MCF 10A (cell line): ENCODE results near the gene SRGAP3. TPM values are rescaled to one million over a fixed set of nuclear protein-coding genes. Genes with fewer than 3 reads are reported as not detected.

ENCODE experiments used
- BruUV-seq: library from RNA; stranded (reverse); fragments of 400-500 nt; replicated peaks from 2 replicates; lab custom pipeline; 2021; lab: Mats Ljungman, UMichigan
- CTCF ChIA-PET: fragments of 300-600 bp; sonication (Branson Sonifier 250); formaldehyde crosslinking; extraction: SDS; loops from one replicate; lab custom pipeline; 2021; ENCODE audit warnings: antibody characterized with exemption, inconsistent platforms; lab: Yijun Ruan, JAX
- POLR2A ChIA-PET: fragments of 300-600, 350-650 bp; sonication (Branson Sonifier 250); formaldehyde crosslinking; extraction: SDS; loops from one replicate; lab custom pipeline; 2020; ENCODE audit warnings: antibody characterized with exemption, inconsistent platforms; lab: Yijun Ruan, JAX
- DNase-seq: peaks from one replicate; pipeline ENCODE4 v3.0.0-alpha.2; 2018; ENCODE audit not compliant: unreplicated experiment
- H3K27ac Mint-ChIP-seq: one replicate; pipeline ENCODE4 v1.8.0; 2022; ENCODE audit warnings: mild to moderate bottlenecking, low read depth, mixed read lengths; ENCODE audit not compliant: unreplicated experiment
- H3K27me3 Mint-ChIP-seq: one replicate; pipeline ENCODE4 v1.8.0; 2022; ENCODE audit warnings: mixed read lengths; ENCODE audit not compliant: insufficient read depth, unreplicated experiment
- H3K36me3 Mint-ChIP-seq: one replicate; pipeline ENCODE4 v1.8.0; 2022; ENCODE audit warnings: mild to moderate bottlenecking, moderate library complexity, mixed read lengths; ENCODE audit not compliant: insufficient read depth, unreplicated experiment
- H3K4me1 Mint-ChIP-seq: one replicate; pipeline ENCODE4 v1.8.0; 2022; ENCODE audit warnings: mixed read lengths; ENCODE audit not compliant: insufficient read depth, unreplicated experiment
- H3K4me3 Mint-ChIP-seq: one replicate; pipeline ENCODE4 v1.8.0; 2022; ENCODE audit warnings: mild to moderate bottlenecking, moderate library complexity, mixed read lengths; ENCODE audit not compliant: unreplicated experiment
- H3K9me3 Mint-ChIP-seq: one replicate; pipeline ENCODE4 v1.8.0; 2022; ENCODE audit warnings: mixed read lengths; ENCODE audit not compliant: unreplicated experiment
- intact Hi-C: fragments of 100-400 bp; cut with micrococcal nuclease; formaldehyde crosslinking; loops from 2 replicates; pipeline ENCODE4 v1.14.1; 2022
- total RNA-seq: library from RNA; stranded (reverse); gene quantifications from 2 replicates; pipeline ENCODE4 v1.2.3, GENCODE V29; 2022
- TF ChIP-seq, protein P1 (sequence below): fragments of 200-600 bp; IDR thresholded peaks from one replicate; pipeline ENCODE4 v1.8.0; 2022; ENCODE audit warnings: antibody characterized with exemption, mild to moderate bottlenecking; ENCODE audit not compliant: unreplicated experiment

SRGAP3 gene
- total RNA-seq, 1 experiment from 2014 or later: 19.8 TPM

DNA sequence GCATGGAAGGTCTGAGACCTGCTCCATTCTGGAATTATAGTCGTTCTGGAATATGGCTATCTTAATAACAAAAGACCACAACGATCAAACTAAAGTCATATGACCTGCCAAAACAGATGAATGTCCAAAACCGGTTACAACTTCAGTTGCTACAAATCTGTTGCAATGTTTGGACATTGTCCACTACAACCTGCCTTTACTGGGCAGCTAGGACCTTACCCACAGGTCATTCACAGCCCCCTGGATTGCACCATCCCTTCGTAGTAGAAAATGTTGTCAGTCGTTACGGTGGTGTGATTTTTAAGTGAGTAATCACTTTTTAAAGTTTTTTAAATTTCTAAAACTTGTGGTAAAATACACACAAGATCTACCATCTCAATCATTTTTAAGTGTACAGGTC is 22.5 kb upstream of the SRGAP3 start:
- POLR2A ChIA-PET: no interaction called here

GRCh38 chr3:9270704-9271103 is 21.3 kb upstream of the SRGAP3 start:
- TF ChIP-seq, protein P1, sequence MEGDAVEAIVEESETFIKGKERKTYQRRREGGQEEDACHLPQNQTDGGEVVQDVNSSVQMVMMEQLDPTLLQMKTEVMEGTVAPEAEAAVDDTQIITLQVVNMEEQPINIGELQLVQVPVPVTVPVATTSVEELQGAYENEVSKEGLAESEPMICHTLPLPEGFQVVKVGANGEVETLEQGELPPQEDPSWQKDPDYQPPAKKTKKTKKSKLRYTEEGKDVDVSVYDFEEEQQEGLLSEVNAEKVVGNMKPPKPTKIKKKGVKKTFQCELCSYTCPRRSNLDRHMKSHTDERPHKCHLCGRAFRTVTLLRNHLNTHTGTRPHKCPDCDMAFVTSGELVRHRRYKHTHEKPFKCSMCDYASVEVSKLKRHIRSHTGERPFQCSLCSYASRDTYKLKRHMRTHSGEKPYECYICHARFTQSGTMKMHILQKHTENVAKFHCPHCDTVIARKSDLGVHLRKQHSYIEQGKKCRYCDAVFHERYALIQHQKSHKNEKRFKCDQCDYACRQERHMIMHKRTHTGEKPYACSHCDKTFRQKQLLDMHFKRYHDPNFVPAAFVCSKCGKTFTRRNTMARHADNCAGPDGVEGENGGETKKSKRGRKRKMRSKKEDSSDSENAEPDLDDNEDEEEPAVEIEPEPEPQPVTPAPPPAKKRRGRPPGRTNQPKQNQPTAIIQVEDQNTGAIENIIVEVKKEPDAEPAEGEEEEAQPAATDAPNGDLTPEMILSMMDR: no peak
- Mint-ChIP-seq H3K27ac (no peak overlapping the region), H3K9me3 (no peaks in the 10 kb centered on the region), H3K4me3 (no peak overlapping the region), H3K36me3 (no peaks in the 10 kb centered on the region), H3K4me1 (no peaks in the 10 kb centered on the region), H3K27me3 (no peaks in the 10 kb centered on the region)
- ChIA-PET POLR2A (no interaction called here), CTCF (no interaction called here)
- intact Hi-C loops: no loop called here
- DNase-seq: no peak
- BruUV-seq: no TSS peak

More for the DNA sequence above, 22.5 kb upstream of the SRGAP3 start:
- CTCF ChIA-PET: interaction anchor here (1.0 kb wide), 1 partner anchor 211 kb away, joined by 3 read pairs; no protein-coding TSS in a partner anchor
- H3K36me3 Mint-ChIP-seq: no peaks in the 10 kb centered on the region
- H3K27me3 Mint-ChIP-seq: no peaks in the 10 kb centered on the region
- H3K4me1 Mint-ChIP-seq: no peaks in the 10 kb centered on the region
- H3K27ac Mint-ChIP-seq: no peak overlapping the region
- BruUV-seq: no TSS peak
- H3K9me3 Mint-ChIP-seq: no peaks in the 10 kb centered on the region
- intact Hi-C loops: no loop called here
- TF ChIP-seq, protein P1: no peak
- no peak for DNase-seq
- no peak overlapping the region for H3K4me3 Mint-ChIP-seq

GRCh38 chr3:9266716-9267115 is 17.3 kb upstream of the SRGAP3 start:
- ChIA-PET POLR2A (no interaction called here), CTCF (no interaction called here)
- Mint-ChIP-seq H3K4me3 (no peak overlapping the region), H3K27ac (no peak overlapping the region), H3K27me3 (no peaks in the 10 kb centered on the region), H3K4me1 (no peaks in the 10 kb centered on the region), H3K9me3 (no peaks in the 10 kb centered on the region), H3K36me3 (no peaks in the 10 kb centered on the region)
- intact Hi-C loops: no loop called here
- TF ChIP-seq, protein P1: no peak
- BruUV-seq: no TSS peak
- no peak for DNase-seq

- Mint-ChIP-seq H3K27me3 (peaks cover under 1% of the 10 kb centered on the region), H3K9me3 (no peaks in the 10 kb centered on the region), H3K36me3 (no peaks in the 10 kb centered on the region), H3K4me1 (no peaks in the 10 kb centered on the region), H3K4me3 (no peak overlapping the region), H3K27ac (no peak overlapping the region)
- TF ChIP-seq, protein P1: no peak
- BruUV-seq: no TSS peak
- DNase-seq: no peak
- POLR2A ChIA-PET: interaction anchor here (0.7 to 1.1 kb wide), 2 partner anchors 11 to 93 kb away, joined by 3 to 5 read pairs; partner anchors contain the start of gene SRGAP3
- intact Hi-C loops: no loop called here
- CTCF ChIA-PET: interaction anchor here (0.7 kb wide), 1 partner anchor 43 kb away, joined by 3 read pairs; no protein-coding TSS in a partner anchor
These were observed 10.9 kb upstream of the SRGAP3 start for GRCh38 chr3:9260305-9260704.
